ENCODE measurements around the gene HHAT. TPM values are rescaled to one million over a fixed set of nuclear protein-coding genes. Genes with fewer than 3 reads are reported as not detected.

The HHAT gene
- total RNA-seq, 1 donor from 2014 or later = 11.4 TPM

- H3K4me1 Mint-ChIP-seq (ENCODE audit: low read depth, unreplicated experiment) = peaks cover 6% of the 10 kb centered on the region
- no peak overlapping the region for H3K27ac ChIP-seq (ENCODE audit: low read depth, low read length)
- H3K4me1 ChIP-seq (ENCODE audit: insufficient read depth, low read length) = no peaks in the 10 kb centered on the region
- no peaks in the 10 kb centered on the region for H3K36me3 ChIP-seq (ENCODE audit: insufficient read depth, low read length)
- H2AFZ ChIP-seq (ENCODE audit: low read depth, low read length) = no peak overlapping the region
- no peak overlapping the region for H3K9ac ChIP-seq (ENCODE audit: low read length)
- H3K4me3 Mint-ChIP-seq (ENCODE audit: unreplicated experiment) = no peak overlapping the region
- no peaks in the 10 kb centered on the region for H3K27me3 Mint-ChIP-seq (ENCODE audit: low read depth, unreplicated experiment)
- peak; percentile 80 for DNase-seq (ENCODE audit: low read depth)
- FAIRE-seq = no peak
- peaks cover 11% of the 10 kb centered on the region for H3K36me3 Mint-ChIP-seq (ENCODE audit: low read depth, unreplicated experiment)
- no peaks in the 10 kb centered on the region for H3K9me3 Mint-ChIP-seq (ENCODE audit: unreplicated experiment)
- no peaks in the 10 kb centered on the region for H4K20me1 ChIP-seq (ENCODE audit: insufficient read depth, low read length)
- no peaks in the 10 kb centered on the region for H3K27me3 ChIP-seq (ENCODE audit: insufficient read depth, low read length)
- H3K27ac Mint-ChIP-seq (ENCODE audit: unreplicated experiment) = no peak overlapping the region
- TF ChIP-seq CTCF (IDR thresholded peaks at IDR 0.05; ENCODE audit: insufficient read depth, low read depth, low read length) = no peak
- no peak for TF ChIP-seq EZH2 (IDR thresholded peaks at IDR 0.05; ENCODE audit: insufficient read depth, low read length)
- H3K4me2 ChIP-seq (ENCODE audit: low read length) = peak overlapping the region; percentile 10
- H3K4me3 ChIP-seq (ENCODE audit: insufficient read depth, low read depth, low read length) = no peak overlapping the region
- H3K9me3 ChIP-seq (ENCODE audit: insufficient read depth, low read depth, low read length) = no peaks in the 10 kb centered on the region
- H3K79me2 ChIP-seq (ENCODE audit: insufficient read depth, low read length) = no peaks in the 10 kb centered on the region
Measured at GRCh38 chr1:210464519-210465039, 135.9 kb downstream of the HHAT start.

GRCh38 chr1:210465150-210465549 lies 136.4 kb downstream of the HHAT start:
- Histone ChIP-seq H4K20me1 (ENCODE audit: insufficient read depth, low read length) (no peaks in the 10 kb centered on the region), H3K27me3 (ENCODE audit: insufficient read depth, low read length) (no peaks in the 10 kb centered on the region), H3K36me3 (ENCODE audit: insufficient read depth, low read length) (no peaks in the 10 kb centered on the region), H3K4me1 (ENCODE audit: insufficient read depth, low read length) (no peaks in the 10 kb centered on the region), H3K9ac (ENCODE audit: low read length) (no peak overlapping the region), H3K79me2 (ENCODE audit: insufficient read depth, low read length) (no peaks in the 10 kb centered on the region), H2AFZ (ENCODE audit: low read depth, low read length) (no peak overlapping the region), H3K4me3 (ENCODE audit: insufficient read depth, low read depth, low read length) (no peak overlapping the region), H3K9me3 (ENCODE audit: insufficient read depth, low read depth, low read length) (no peaks in the 10 kb centered on the region), H3K27ac (ENCODE audit: low read depth, low read length) (no peak overlapping the region), H3K4me2 (ENCODE audit: low read length) (no peak overlapping the region)
- no peak overlapping the region for H3K4me3 Mint-ChIP-seq (ENCODE audit: unreplicated experiment)
- FAIRE-seq = no peak
- no peak for DNase-seq (ENCODE audit: low read depth)
- H3K27me3 Mint-ChIP-seq (ENCODE audit: low read depth, unreplicated experiment) = no peaks in the 10 kb centered on the region
- TF ChIP-seq EZH2 (IDR thresholded peaks at IDR 0.05; ENCODE audit: insufficient read depth, low read length) (no peak), CTCF (IDR thresholded peaks at IDR 0.05; ENCODE audit: insufficient read depth, low read depth, low read length) (no peak)
- peaks cover 11% of the 10 kb centered on the region for H3K36me3 Mint-ChIP-seq (ENCODE audit: low read depth, unreplicated experiment)
- no peaks in the 10 kb centered on the region for H3K9me3 Mint-ChIP-seq (ENCODE audit: unreplicated experiment)
- H3K27ac Mint-ChIP-seq (ENCODE audit: unreplicated experiment) = no peak overlapping the region
- H3K4me1 Mint-ChIP-seq (ENCODE audit: low read depth, unreplicated experiment) = peaks cover 6% of the 10 kb centered on the region

- H3K79me2 ChIP-seq (ENCODE audit: insufficient read depth, low read length) = no peaks in the 10 kb centered on the region
- no peaks in the 10 kb centered on the region for H3K27me3 Mint-ChIP-seq (ENCODE audit: low read depth, unreplicated experiment)
- no peaks in the 10 kb centered on the region for H3K9me3 Mint-ChIP-seq (ENCODE audit: unreplicated experiment)
- no peak overlapping the region for H3K27ac ChIP-seq (ENCODE audit: low read depth, low read length)
- H3K4me1 ChIP-seq (ENCODE audit: insufficient read depth, low read length) = no peaks in the 10 kb centered on the region
- H3K4me1 Mint-ChIP-seq (ENCODE audit: low read depth, unreplicated experiment) = peaks cover 6% of the 10 kb centered on the region
- H4K20me1 ChIP-seq (ENCODE audit: insufficient read depth, low read length) = no peaks in the 10 kb centered on the region
- TF ChIP-seq CTCF (IDR thresholded peaks at IDR 0.05; ENCODE audit: insufficient read depth, low read depth, low read length) (no peak), EZH2 (IDR thresholded peaks at IDR 0.05; ENCODE audit: insufficient read depth, low read length) (no peak)
- H3K9me3 ChIP-seq (ENCODE audit: insufficient read depth, low read depth, low read length) = no peaks in the 10 kb centered on the region
- H3K27ac Mint-ChIP-seq (ENCODE audit: unreplicated experiment) = no peak overlapping the region
- no peaks in the 10 kb centered on the region for H3K36me3 ChIP-seq (ENCODE audit: insufficient read depth, low read length)
- no peak overlapping the region for H3K4me2 ChIP-seq (ENCODE audit: low read length)
- H3K36me3 Mint-ChIP-seq (ENCODE audit: low read depth, unreplicated experiment) = peaks cover 13% of the 10 kb centered on the region
- no peak for FAIRE-seq
- no peaks in the 10 kb centered on the region for H3K27me3 ChIP-seq (ENCODE audit: insufficient read depth, low read length)
- DNase-seq (ENCODE audit: low read depth) = no peak
- H3K9ac ChIP-seq (ENCODE audit: low read length) = no peak overlapping the region
- H3K4me3 Mint-ChIP-seq (ENCODE audit: unreplicated experiment) = no peak overlapping the region
- no peak overlapping the region for H2AFZ ChIP-seq (ENCODE audit: low read depth, low read length)
- no peak overlapping the region for H3K4me3 ChIP-seq (ENCODE audit: insufficient read depth, low read depth, low read length)
Measured at GRCh38 chr1:210467440-210468043, 138.8 kb downstream of the HHAT start.
